Measurements from ENCODE around the gene DTNB.

DNA sequence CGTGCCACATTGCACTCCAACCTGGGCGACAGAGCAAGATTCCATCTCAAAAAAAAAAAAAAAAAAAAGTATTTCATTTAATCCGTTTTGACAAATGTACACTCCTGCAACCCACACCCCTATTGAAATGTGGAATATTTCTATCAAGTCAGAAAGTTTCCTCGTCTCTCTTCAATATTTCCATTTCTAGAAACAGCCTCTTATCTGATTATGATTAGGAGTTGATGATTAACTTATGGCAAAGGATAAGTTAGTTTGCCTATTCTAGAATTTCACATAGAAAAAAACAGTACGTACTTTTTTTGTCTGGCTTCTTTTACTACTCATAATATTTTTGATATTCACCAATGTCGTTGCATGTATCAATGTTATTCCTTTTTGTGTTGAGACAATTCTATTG is 224.6 kb downstream of the DTNB start:
- TF ChIP-seq POLR2AphosphoS5 (IDR thresholded peaks at IDR 0.05; ENCODE audit: low read depth, low read length) (no peak), POLR2A (IDR thresholded peaks at IDR 0.05; ENCODE audit: low read depth, low read length) (no peak), TAF1 (IDR thresholded peaks at IDR 0.05; ENCODE audit: low read depth, low read length) (no peak), SPI1 (IDR thresholded peaks at IDR 0.05; ENCODE audit: low read depth, low read length) (no peak), PAX5 (IDR thresholded peaks at IDR 0.05; ENCODE audit: insufficient read depth, low read length, severe bottlenecking) (no peak)

Measured in GM12891 (cell line).